Loucy (cell line): Measurements from ENCODE around the gene UTP11.

Experiments used
- CTCF ChIP-seq: fragments of 200-600 bp; sonication (generic); conservative IDR thresholded peaks from 2 replicates; pipeline ENCODE4 v1.5.1; 2014; ENCODE audit warnings: mild to moderate bottlenecking, antibody characterized with exemption, low read length
- EZH2phosphoT487 ChIP-seq: fragments of 200-600 bp; IDR thresholded peaks from 2 replicates; pipeline ENCODE4 v1.6.1; 2018; ENCODE audit warnings: antibody characterized with exemption, mild to moderate bottlenecking, moderate library complexity, borderline replicate concordance

- TF ChIP-seq CTCF (no peak), EZH2phosphoT487 (no peak)
These were observed 24.9 kb upstream of the UTP11 start for GRCh38 chr1:37987679-37988078.
